ENCODE measurements around the gene MLPH. TPM values are rescaled to one million over a fixed set of nuclear protein-coding genes. Genes with fewer than 3 reads are reported as not detected.
A peak's percentile ranks its signal among the peaks of the same experiment; 100 is the strongest.

The MLPH gene
- polyA plus RNA-seq, 1 donor = 31.8 TPM

- H3K27ac ChIP-seq (ENCODE audit: low read length) = peak overlapping the region; percentile 93
- no peak overlapping the region for H3K4me3 ChIP-seq (ENCODE audit: low read length)
- H3K27me3 ChIP-seq (ENCODE audit: control insufficient read depth, insufficient read depth, low read length) = no peaks in the 10 kb centered on the region
- peaks cover 41% of the 10 kb centered on the region for H3K4me1 ChIP-seq (ENCODE audit: control insufficient read depth, insufficient read depth, low read length)
- DNase-seq = peak in 1 of 2 donors; percentile 65
- no peaks in the 10 kb centered on the region for H3K36me3 ChIP-seq (ENCODE audit: control insufficient read depth, insufficient read depth, low read length)
- no CpG with 5 or more reads among the region's 15 CpGs for WGBS (ENCODE audit: insufficient coverage, low lambda C conversion rate)
- H3K9me3 ChIP-seq (ENCODE audit: control insufficient read depth, low read depth, low read length) = peaks cover 3% of the 10 kb centered on the region
These were observed 116.8 kb downstream of the MLPH start for GRCh38 chr2:237603718-237604362.

- 94% methylated on average over 6 of the region's 11 CpGs for WGBS (ENCODE audit: insufficient coverage, low lambda C conversion rate)
- Histone ChIP-seq H3K4me3 (ENCODE audit: low read length) (no peak overlapping the region), H3K27me3 (ENCODE audit: control insufficient read depth, insufficient read depth, low read length) (no peaks in the 10 kb centered on the region), H3K36me3 (ENCODE audit: control insufficient read depth, insufficient read depth, low read length) (no peaks in the 10 kb centered on the region), H3K4me1 (ENCODE audit: control insufficient read depth, insufficient read depth, low read length) (peaks cover 41% of the 10 kb centered on the region), H3K9me3 (ENCODE audit: control insufficient read depth, low read depth, low read length) (peaks cover 3% of the 10 kb centered on the region), H3K27ac (ENCODE audit: low read length) (peak overlapping the region; percentile 93)
- DNase-seq = no peak
These were observed 117.3 kb downstream of the MLPH start for GRCh38 chr2:237604391-237604790.

Other genes starting within 250 kb of the MLPH start
- 127 TPM for gene COL6A3, start 73.1 kb upstream of the MLPH start, polyA plus RNA-seq
- gene PRLH, start 79.3 kb downstream of the MLPH start, polyA plus RNA-seq = not detected
- gene RAB17, start 103.5 kb downstream of the MLPH start, polyA plus RNA-seq = 164 TPM
- 65.4 TPM for gene LRRFIP1, start 140.3 kb downstream of the MLPH start, polyA plus RNA-seq